Panc1 (cell line): ENCODE measurements around the gene RPL13. TPM values are rescaled to one million over a fixed set of nuclear protein-coding genes. Genes with fewer than 3 reads are reported as not detected.

Experiments
- ATAC-seq: fragments of 200-7000 bp; cut with Tn5 transposase; 2 replicates; pipeline ENCODE4 v1.9.1; 2020; ENCODE audit warnings: mild to moderate bottlenecking, moderate library complexity
- BruUV-seq: library from RNA; stranded (reverse); fragments of 400-500 nt; replicated peaks from 2 replicates; lab custom pipeline; 2021; lab: Mats Ljungman, UMichigan
- CTCF ChIA-PET: fragments of 300-600 bp; sonication (Branson Sonifier 250); formaldehyde crosslinking; loops from one replicate; lab custom pipeline; 2022; ENCODE audit warnings: antibody characterized with exemption; lab: Charles Lee
- POLR2A ChIA-PET: fragments of 300-600 bp; sonication (Branson Sonifier 250); formaldehyde crosslinking; loops from one replicate; lab custom pipeline; 2022; ENCODE audit warnings: antibody characterized with exemption; lab: Charles Lee
- DNase-seq: peaks from one replicate; pipeline ENCODE4 v3.0.0-alpha.2; 2010; ENCODE audit warnings: low read depth, low spot score
- H3K27ac ChIP-seq: 2 replicates; pipeline ENCODE4 v1.5.1; 2011; ENCODE audit warnings: mild to moderate bottlenecking, low read length, inconsistent platforms
- H3K27me3 ChIP-seq: fragments of 200-500 bp; sonication (Bioruptor generic); 2 replicates; pipeline ENCODE4 v1.6.0; 2014; ENCODE audit warnings: low read length, inconsistent platforms; ENCODE audit not compliant: control insufficient read depth, insufficient read depth
- H3K36me3 ChIP-seq: fragments of 200-500 bp; sonication (Bioruptor generic); 2 replicates; pipeline ENCODE4 v1.5.1; 2014; ENCODE audit warnings: inconsistent platforms, mild to moderate bottlenecking, low read length, moderate library complexity; ENCODE audit not compliant: control insufficient read depth, insufficient read depth
- H3K4me1 ChIP-seq: 2 replicates; pipeline ENCODE4 v1.5.1; 2011; ENCODE audit warnings: inconsistent platforms, mild to moderate bottlenecking, low read length, moderate library complexity; ENCODE audit not compliant: control insufficient read depth, insufficient read depth
- H3K4me3 ChIP-seq, 2 experiments: 2 replicates each; pipeline ENCODE4 v1.5.1; 2011 to 2012; ENCODE audit warnings: low read depth in 2 of 2, low read length in 2 of 2, mild to moderate bottlenecking in 2 of 2, inconsistent platforms in 1 of 2, moderate library complexity in 1 of 2
- H3K9me3 ChIP-seq: fragments of 200-500 bp; sonication (Bioruptor generic); 2 replicates; pipeline ENCODE4 v1.5.1; 2014; ENCODE audit warnings: low read depth, mild to moderate bottlenecking, inconsistent platforms, low read length, moderate library complexity; ENCODE audit not compliant: control insufficient read depth, insufficient read depth
- POLR2AphosphoS5 ChIP-seq: IDR thresholded peaks from 2 replicates; pipeline ENCODE4 v1.6.1; 2012; ENCODE audit warnings: mild to moderate bottlenecking, low read depth, low read length, moderate library complexity
- SIN3A ChIP-seq: IDR thresholded peaks from 2 replicates; pipeline ENCODE4 v1.6.1; 2012; ENCODE audit warnings: low read depth, mild to moderate bottlenecking, low read length, moderate library complexity, borderline replicate concordance; ENCODE audit not compliant: insufficient read depth
- TCF7L2 ChIP-seq: IDR thresholded peaks from 2 replicates; pipeline ENCODE4 v1.6.1; 2011; ENCODE audit warnings: mild to moderate bottlenecking, low read depth, low read length, inconsistent platforms
- in situ Hi-C: cut with HindIII; loops from 2 replicates; pipeline ENCODE4 v1.10.0; 2016; ENCODE audit warnings: low sequenced_read_pairs, low pct_unique_long_range_greater_than_20kb
- intact Hi-C: fragments of 100-400 bp; cut with micrococcal nuclease; formaldehyde crosslinking; loops from one replicate; pipeline ENCODE4 v1.10.0; 2022; ENCODE audit not compliant: unreplicated experiment
- total RNA-seq: library from RNA; stranded (reverse); gene quantifications from one replicate; pipeline ENCODE4 v1.2.1, GENCODE V29; 2021; ENCODE audit not compliant: unreplicated experiment
- TF ChIP-seq, protein P1 (sequence below): fragments of 450-650 bp; IDR thresholded peaks from 2 replicates; pipeline ENCODE4 v1.5.1; 2017; ENCODE audit warnings: mild to moderate bottlenecking
- TF ChIP-seq, protein P2 (sequence below), 2 experiments: IDR thresholded peaks; 2 replicates each; pipeline ENCODE4 v1.6.1; 2011 to 2012; ENCODE audit warnings: low read depth in 2 of 2, control low read depth in 1 of 2, low read length in 1 of 2, mild to moderate bottlenecking in 1 of 2, moderate library complexity in 1 of 2; ENCODE audit not compliant: insufficient read depth in 1 of 2

The RPL13 gene
- total RNA-seq, 1 experiment from 2014 or later, result 965 TPM

DNA sequence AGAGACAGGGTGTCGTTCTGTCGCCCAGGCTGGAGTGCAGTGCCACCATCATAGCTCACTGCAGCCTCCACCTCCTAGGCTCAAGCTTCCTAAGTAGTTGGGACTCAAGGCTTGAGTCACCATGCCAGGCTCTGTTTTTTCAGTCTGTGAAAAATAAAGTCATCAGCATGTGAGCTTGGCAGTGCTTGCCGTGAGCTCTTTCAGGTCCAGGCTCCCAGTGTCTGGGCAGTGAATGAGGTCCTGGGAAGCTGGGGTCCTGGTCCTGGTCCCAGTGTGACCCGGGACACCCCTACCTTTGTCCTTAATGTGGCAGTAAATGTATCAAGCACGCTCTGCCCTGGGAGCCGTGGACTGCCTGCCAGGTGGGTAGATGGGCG, 22.9 kb upstream of the RPL13 start:
- Histone ChIP-seq H3K27ac (no peak overlapping the region), H3K36me3 (no peaks in the 10 kb centered on the region; the same call in none of the 2 replicates), H3K9me3 (no peaks in the 10 kb centered on the region), H3K27me3 (no peaks in the 10 kb centered on the region), H3K4me3 (no peak overlapping the region), H3K4me1 (no peaks in the 10 kb centered on the region)
- BruUV-seq, result no TSS peak
- CTCF ChIA-PET, result no interaction called here
- POLR2A ChIA-PET, result no interaction called here
- DNase-seq (no peak), ATAC-seq (no peak)
- in situ Hi-C loops (no loop called here), intact Hi-C loops (no loop called here)
- TF ChIP-seq SIN3A, result no peak
- no peak for TF ChIP-seq TCF7L2
- TF ChIP-seq, protein P1, sequence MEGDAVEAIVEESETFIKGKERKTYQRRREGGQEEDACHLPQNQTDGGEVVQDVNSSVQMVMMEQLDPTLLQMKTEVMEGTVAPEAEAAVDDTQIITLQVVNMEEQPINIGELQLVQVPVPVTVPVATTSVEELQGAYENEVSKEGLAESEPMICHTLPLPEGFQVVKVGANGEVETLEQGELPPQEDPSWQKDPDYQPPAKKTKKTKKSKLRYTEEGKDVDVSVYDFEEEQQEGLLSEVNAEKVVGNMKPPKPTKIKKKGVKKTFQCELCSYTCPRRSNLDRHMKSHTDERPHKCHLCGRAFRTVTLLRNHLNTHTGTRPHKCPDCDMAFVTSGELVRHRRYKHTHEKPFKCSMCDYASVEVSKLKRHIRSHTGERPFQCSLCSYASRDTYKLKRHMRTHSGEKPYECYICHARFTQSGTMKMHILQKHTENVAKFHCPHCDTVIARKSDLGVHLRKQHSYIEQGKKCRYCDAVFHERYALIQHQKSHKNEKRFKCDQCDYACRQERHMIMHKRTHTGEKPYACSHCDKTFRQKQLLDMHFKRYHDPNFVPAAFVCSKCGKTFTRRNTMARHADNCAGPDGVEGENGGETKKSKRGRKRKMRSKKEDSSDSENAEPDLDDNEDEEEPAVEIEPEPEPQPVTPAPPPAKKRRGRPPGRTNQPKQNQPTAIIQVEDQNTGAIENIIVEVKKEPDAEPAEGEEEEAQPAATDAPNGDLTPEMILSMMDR, result no peak
- TF ChIP-seq, protein P2, sequence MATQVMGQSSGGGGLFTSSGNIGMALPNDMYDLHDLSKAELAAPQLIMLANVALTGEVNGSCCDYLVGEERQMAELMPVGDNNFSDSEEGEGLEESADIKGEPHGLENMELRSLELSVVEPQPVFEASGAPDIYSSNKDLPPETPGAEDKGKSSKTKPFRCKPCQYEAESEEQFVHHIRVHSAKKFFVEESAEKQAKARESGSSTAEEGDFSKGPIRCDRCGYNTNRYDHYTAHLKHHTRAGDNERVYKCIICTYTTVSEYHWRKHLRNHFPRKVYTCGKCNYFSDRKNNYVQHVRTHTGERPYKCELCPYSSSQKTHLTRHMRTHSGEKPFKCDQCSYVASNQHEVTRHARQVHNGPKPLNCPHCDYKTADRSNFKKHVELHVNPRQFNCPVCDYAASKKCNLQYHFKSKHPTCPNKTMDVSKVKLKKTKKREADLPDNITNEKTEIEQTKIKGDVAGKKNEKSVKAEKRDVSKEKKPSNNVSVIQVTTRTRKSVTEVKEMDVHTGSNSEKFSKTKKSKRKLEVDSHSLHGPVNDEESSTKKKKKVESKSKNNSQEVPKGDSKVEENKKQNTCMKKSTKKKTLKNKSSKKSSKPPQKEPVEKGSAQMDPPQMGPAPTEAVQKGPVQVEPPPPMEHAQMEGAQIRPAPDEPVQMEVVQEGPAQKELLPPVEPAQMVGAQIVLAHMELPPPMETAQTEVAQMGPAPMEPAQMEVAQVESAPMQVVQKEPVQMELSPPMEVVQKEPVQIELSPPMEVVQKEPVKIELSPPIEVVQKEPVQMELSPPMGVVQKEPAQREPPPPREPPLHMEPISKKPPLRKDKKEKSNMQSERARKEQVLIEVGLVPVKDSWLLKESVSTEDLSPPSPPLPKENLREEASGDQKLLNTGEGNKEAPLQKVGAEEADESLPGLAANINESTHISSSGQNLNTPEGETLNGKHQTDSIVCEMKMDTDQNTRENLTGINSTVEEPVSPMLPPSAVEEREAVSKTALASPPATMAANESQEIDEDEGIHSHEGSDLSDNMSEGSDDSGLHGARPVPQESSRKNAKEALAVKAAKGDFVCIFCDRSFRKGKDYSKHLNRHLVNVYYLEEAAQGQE (IDR thresholded peaks at IDR 0.05; ENCODE audit: insufficient read depth in 1 of 2, low read depth in 2 of 2, low read length in 1 of 2), result no peak
- TF ChIP-seq POLR2AphosphoS5, result no peak

DNA sequence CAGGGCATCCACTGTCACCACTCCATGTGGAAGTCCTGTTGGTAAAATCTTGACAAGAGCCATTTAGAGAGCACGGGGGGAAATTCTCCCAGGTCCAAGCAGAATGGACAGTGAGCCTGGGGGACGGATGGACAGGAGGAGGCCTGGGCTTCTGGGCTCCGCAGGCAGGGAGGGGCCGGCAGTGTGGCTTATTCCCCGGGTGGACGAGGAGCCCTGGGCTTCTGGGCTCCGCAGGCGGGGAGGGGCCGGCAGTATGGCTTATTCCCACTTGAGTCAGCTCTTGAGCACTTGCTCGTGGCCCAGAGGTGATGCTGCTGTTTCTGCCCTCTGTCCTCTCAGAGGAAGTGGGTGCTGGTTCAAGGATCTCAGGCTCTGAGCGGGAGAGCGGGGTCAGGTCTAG, 22.2 kb upstream of the RPL13 start:
- Histone ChIP-seq H3K4me3 (no peak overlapping the region), H3K36me3 (no peaks in the 10 kb centered on the region; the same call in none of the 2 replicates), H3K9me3 (no peaks in the 10 kb centered on the region), H3K27me3 (no peaks in the 10 kb centered on the region), H3K27ac (no peak overlapping the region), H3K4me1 (no peaks in the 10 kb centered on the region)
- in situ Hi-C loops, result no loop called here
- CTCF ChIA-PET, result no interaction called here
- POLR2A ChIA-PET, result no interaction called here
- intact Hi-C loops, result no loop called here
- no TSS peak for BruUV-seq
- DNase-seq (no peak), ATAC-seq (no peak)
- TF ChIP-seq, protein P1, result no peak
- TF ChIP-seq, protein P2 (IDR thresholded peaks at IDR 0.05; ENCODE audit: insufficient read depth in 1 of 2, low read depth in 2 of 2, low read length in 1 of 2), result no peak
- no peak for TF ChIP-seq SIN3A
- no peak for TF ChIP-seq TCF7L2
- no peak for TF ChIP-seq POLR2AphosphoS5
